ENCODE results near the gene ATP6AP2.

ATP6AP2 gene, protein sequence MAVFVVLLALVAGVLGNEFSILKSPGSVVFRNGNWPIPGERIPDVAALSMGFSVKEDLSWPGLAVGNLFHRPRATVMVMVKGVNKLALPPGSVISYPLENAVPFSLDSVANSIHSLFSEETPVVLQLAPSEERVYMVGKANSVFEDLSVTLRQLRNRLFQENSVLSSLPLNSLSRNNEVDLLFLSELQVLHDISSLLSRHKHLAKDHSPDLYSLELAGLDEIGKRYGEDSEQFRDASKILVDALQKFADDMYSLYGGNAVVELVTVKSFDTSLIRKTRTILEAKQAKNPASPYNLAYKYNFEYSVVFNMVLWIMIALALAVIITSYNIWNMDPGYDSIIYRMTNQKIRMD

DNA sequence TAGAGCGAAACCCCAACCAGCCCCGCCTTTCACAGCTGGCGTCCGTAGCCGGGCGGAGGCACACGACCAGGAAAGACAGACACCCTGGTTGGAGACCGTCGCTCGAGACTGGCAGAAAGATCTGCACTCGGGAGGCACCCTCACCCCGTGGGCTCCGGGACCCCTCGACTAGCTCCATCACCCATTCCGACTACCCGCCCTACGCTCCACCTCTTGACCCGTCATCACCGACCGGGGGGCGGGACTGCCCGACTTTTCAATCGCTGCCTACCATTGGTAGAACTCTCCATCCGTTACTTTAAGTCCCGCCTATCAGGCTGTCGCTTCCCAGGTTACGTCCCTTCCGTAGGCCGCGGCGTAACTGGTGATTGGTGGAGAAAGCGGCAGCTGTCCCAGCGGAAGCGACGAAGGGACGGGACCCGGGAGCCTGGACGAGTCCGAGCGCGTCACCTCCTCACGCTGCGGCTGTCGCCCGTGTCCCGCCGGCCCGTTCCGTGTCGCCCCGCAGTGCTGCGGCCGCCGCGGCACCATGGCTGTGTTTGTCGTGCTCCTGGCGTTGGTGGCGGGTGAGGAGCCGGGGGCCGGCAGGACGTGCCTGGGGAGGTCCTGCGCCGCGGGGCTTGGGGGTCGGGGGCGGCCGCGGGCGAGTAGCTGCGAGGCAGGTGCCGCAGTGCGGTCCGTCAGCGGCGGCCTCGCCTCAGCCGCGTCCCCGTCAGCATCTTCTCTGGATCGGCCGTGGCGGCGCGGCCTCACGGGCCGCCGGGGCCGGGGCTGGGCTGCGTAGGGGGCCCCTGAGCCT, at the start of gene ATP6AP2:
Gene ATP6AP2, plus strand, starts transcription at position 434 of the 799 bp plus-strand sequence. Its CDS starts 96 bp downstream, at position 530.
- DNase-seq: peak; percentile 80 to 97 (median 92)
- intact Hi-C loops (cut with DNase I): no loop called here

DNA sequence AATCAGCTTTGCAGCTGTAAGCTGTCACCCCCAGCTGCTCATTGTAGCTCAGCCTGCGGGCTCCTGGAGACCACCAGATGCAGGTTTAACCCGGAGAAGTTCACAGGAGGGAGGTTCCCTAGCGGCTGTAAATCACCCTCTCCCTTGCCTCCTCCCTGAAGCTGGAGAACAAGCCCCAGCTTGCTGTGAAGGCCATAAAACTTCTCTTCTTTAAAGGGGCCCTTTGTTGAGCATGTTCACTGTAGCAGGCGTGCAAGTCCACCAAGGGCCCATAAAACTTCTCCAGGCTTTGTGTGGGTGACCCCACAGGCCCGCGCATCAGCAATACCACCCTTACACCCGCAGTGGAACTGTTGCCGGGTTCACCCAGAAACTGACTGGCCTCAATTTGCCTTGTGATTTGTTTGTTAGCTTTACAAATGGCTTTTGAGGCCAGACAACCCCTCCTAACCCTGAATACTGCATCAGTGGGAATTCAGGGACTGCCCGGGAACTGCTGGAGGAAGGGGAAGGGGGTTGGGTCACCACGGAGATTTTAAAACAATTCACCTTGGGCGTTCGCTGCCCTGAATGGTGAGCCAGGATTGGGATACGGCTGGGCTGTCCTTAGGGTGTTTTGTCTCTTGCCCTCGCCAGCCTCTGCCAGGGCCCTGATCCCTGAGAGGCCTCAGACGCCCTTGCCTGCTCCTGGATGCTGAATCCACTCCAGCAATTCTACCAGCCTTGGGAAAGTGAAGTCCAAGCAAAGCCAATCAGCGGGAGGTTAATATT, 49.5 kb upstream of the ATP6AP2 start:
- no peak for DNase-seq
- intact Hi-C loops (cut with DNase I): no loop called here

DNA sequence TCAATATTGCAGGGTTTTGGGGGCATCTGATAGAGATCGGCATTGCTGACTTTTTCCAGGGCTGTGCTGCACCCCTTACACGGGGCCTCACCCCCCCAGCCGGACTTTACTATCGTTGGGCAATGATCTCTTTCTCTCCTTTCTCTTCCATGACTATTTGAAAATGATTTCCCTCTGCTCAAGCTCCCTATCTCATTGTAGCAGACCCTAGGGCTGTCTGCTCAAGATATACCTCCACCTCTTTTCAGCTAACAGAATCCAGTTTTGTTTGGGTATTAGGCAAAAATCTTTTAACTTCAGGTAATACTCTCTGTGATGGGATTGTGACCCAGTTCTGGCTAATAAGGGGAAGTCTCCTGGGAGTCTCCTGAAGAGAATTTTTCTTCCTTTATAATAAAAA, 43.5 kb upstream of the ATP6AP2 start:
- no peak for DNase-seq
- intact Hi-C loops (cut with DNase I): no loop called here

DNA sequence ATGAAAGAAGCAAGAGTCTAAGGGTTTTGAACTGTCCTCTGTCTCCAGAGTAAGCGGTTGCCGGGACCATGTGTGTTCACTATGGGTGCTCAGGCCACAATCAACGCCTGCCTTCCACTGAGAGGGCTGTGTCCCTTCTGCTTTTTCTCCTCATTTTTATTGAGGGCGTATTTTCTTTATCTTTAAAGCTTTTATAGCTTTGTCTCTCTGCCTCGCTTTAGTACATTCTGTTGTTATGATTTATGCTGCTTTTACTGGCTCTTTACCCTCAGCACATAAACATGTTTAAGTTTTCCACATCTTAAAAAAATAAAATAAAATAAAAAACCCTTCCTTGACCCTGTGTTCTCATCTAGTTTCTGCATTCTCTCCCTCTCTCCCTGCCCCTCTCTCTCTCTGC, 42.4 kb upstream of the ATP6AP2 start:
- DNase-seq: no peak

DNA sequence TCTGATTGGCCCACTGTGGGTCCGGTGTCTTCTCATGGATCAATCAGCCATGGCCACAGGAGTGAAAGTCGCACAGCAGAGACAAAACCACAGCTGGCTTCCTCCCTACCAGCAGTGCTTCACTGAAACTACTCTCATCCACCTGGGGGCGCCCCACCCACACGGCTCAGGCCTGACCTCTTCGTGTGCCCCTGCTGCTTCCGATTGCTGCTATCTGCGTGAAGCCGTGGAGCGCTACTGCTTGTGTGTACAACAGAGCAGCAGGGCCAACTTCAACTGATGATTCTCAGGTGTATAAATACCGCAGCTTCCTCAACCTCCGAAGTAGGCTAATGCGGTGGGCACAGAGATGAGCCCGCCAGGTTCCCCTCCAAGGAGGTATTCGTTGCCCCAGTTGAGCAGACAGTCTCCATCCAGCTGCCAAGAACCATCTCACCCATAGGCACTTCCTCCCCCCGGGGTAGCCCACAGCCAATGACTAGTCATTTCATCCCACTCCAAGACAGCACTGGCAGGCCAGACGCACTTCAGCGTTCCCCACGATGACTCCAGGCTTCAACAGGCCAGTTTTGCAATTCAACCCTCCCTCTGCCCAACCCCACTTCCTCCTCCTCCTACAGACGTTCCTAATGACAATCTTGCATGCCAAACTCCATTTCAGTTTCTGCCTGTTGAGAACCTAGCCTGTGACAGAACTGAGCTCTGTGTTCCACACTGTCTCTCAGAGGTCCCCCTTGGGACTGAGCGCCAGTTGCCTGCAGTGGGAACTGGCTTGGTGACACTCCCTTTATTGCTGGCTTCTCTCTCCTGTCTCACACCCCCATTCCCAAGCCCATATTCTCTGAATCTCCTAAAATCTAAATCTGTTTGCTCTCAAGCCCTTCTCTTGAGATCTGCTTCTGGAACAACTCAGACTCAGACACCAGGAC, 41.3 kb upstream of the ATP6AP2 start:
- peak in 20 of 42 donors; percentile 6 to 52 (median 16) for DNase-seq
- intact Hi-C loops (cut with DNase I): loop anchor here (5.0 kb wide), 1 partner anchor 108 kb away; the partner anchor contains the start of gene CXorf38

More for the DNA sequence above, 42.4 kb upstream of the ATP6AP2 start:
- intact Hi-C loops (cut with DNase I): no loop called here

DNA sequence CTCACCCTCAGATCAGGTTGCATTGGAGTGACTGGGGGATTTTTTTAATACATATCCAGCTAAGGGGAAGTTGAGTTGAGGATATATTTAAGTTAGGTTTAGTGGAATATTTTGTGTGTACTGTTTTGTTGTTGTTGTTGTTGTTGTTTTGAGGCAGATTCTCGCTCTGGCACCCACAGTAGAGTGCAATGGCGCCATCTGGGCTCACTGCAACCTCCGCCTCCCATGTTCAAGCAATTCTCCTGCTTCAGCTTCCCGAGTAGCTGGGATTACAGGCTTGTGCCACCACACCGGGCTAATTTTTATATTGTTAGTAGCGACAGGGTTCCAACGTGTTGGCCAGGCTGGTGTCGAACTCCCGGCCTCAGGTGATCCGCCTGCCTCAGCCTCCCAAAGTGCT, 38.6 kb upstream of the ATP6AP2 start:
- DNase-seq: no peak
- intact Hi-C loops (cut with DNase I): loop anchor here (5.0 kb wide), 1 partner anchor 105 kb away; the partner anchor contains the start of gene CXorf38

DNA sequence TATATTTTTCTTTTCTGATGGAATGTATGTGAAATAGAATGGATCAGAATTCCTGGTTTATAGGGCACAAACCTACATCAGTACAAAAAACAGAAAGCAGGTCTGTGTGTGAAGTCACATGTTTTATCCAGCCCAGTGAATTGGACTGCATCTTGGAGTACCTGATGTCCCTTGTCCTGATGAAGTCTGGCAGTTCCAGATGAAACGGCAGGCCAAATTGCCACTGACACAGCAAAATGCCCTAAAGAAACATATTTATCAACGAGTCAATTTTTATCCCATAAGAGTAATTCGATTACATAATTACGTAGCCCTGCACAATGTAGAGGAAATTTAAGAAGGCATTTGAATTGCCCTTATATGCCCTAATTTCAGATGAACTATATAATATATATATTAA, 37.8 kb upstream of the ATP6AP2 start:
- no peak for DNase-seq
- intact Hi-C loops (cut with DNase I): loop anchor here (5.0 kb wide), 1 partner anchor 104 kb away; the partner anchor contains the start of gene CXorf38

DNA sequence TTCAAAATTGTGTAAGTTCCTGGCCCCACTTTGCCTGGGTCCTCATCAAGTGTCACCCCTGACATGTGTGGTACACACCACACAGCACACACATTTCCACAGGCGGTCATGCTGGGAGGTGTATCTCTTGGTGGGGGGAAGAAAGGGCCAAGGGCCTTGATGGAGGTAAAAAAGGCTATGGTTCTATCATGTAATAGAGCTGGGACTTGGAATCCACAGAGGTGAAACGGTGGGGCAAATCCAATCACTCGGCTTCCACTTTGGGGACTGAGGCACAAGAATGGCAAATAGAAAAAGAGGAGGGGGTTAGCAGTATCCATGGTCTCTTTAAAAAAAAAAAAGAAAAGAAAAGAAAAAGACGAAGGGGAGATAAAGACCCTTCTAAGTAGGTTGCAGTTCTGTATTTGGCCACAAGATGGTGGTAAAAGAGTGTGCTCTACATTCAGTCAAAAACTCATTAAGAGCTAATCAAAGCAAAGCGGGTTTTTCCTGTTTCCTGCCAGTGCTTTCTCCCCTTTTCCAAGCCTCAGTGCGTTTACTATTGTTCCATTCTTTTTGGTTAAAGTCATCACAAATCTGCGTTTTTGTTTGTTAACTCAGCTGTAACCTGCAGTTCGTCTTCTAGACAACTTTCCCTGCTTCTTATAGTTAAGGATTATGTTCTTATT, 37.0 kb upstream of the ATP6AP2 start:
- intact Hi-C loops (cut with DNase I): loop anchor here (5.0 kb wide), 1 partner anchor 104 kb away; the partner anchor contains the start of gene CXorf38
- peak in 9 of 42 donors; percentile 8 to 48 (median 29) for DNase-seq

DNA sequence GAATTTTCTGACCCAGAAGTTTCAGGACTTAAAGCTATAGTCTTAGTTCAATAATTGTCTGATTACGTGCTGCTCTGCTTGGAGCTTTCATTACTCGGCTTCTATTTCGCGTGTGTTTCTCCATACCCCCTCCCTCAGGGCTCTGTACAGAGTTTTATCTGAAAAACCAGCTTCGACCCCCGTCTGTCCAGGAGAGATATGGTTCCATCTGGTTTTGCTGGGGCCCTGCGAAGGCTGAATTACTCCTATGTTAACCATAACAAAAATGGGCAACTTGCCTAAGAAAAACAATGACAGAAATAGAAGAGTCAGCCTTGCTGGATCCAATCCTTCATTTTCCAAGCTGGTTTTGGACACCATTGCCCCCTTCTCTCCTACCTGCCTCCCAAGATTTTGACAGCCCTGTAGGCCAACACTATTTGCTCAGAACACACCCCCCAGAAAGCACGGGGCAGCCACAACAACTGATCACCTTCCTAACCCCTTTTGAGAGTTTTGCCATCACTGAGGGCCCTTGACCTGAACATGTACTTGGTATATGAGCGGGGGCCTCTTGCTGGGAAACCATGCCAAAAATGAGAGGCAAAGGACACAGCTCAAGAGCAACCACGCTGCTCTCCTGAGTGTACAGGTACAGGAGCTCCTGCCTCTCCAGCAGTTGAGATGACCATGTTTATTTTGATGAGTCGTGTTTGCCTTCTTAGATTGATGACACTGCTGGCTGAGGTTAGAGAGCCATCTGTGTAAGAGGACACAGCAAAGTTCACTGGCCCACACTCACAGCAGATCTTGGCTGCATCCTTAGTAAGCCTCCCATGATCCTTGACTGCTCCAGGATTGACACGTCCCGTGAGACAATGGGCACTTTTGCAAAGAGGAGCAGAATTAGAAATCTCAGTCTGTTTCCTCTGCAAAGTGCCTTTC, 36.2 kb upstream of the ATP6AP2 start:
- intact Hi-C loops (cut with DNase I): loop anchor here (5.0 kb wide), 1 partner anchor 103 kb away; the partner anchor contains the start of gene CXorf38
- no peak for DNase-seq

DNA sequence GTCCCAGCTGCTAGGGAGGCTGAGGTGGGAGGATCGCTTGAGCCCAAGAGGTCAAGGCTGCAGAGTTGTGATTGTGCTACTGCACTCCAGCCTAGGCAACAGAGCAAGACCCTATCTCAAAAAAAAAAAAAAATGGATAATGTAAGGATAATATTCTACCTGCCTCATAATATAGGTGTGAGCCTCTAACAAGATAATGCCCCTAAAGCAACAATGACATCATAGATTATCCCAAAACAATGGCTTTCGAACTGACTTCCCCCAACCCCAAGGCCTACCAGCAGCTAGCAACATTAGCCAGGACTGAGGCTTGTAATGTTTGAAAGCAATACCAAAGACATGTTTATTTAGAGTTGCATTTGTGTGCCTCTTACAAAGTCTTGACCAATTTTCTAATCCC, 33.9 kb upstream of the ATP6AP2 start:
- no peak for DNase-seq
- intact Hi-C loops (cut with DNase I): no loop called here

DNA sequence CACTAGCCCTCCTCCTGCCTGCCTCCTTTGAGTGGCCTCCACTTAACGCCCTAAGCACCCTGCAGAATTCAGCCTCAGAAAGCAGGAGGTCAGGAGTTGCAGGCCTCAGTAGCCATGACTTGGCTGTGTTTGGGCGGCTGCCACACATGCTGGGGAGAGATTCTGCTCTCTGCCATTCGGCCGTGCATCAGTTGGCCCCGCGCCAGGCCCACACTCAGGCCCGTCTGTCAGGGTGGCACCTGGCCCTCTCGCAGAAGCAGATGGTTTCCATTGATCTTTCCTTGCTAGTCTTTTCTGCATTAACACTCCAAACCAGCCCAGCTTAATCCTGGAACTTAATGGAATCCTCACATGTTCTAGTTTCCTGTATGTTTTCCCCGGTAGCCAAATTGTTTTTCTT, 30.7 kb upstream of the ATP6AP2 start:
- peak in 7 of 42 donors; percentile 8 to 50 (median 18) for DNase-seq
- intact Hi-C loops (cut with DNase I): no loop called here

DNA sequence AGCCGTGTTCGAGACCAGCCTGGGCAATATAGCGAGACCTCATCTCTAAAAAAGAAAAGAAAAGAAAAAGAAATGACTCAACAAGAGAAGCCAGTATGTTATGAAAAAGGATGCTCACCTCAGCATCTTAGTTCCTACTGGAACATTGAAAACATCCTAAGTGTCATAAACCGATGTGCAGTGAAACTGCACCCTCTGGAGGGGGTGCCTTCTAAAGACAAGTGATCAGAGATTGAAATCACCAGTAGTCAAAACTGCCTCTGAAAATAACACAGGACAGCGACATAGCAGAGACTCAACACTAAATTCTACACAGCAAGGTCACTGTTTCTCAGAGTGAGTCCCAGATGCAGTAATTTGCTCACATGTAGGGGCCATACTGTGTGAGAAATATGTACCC, 28.0 kb upstream of the ATP6AP2 start:
- intact Hi-C loops (cut with DNase I): no loop called here
- DNase-seq: peak in 18 of 42 donors; percentile 12 to 45 (median 26)

DNA sequence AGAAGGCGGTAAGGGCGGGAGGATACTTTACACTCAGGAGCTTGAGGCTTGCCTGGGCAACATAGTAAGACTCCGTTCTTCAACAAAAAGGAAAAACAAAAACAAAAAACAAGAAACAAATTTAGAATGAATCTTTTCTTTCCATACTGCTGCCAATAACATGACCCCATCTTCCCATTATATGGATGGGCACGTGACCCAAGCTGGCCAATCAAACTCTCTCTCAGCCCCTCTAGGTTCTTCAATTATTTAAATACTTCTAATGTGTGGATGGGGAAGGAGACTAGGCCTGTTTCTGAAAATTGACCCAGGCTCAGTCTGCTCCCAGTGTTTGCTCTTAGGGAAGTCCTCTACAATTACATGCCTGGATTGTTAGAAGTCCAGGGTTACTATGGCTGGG, 22.2 kb upstream of the ATP6AP2 start:
- DNase-seq: no peak
- intact Hi-C loops (cut with DNase I): no loop called here

DNA sequence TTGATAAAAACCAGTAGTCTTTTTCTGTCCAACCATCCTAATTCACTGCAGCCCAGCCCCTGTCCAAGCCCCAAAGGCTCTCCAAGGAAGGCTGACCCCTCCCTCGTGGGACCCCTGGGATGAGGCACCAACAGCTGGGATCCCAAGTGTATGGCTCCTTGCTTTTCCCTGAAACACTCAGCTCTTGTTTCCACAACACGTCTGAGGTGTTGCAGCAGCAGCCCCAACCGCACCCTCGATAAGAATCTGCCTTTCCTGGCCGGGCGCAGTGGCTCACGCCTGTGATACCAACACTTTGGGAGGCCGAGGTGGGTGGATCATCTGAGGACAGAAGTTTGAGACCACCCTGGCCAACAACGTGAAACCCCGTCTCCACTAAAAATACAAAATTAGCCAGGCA, 17.0 kb upstream of the ATP6AP2 start:
- intact Hi-C loops (cut with DNase I): no loop called here
- no peak for DNase-seq

DNA sequence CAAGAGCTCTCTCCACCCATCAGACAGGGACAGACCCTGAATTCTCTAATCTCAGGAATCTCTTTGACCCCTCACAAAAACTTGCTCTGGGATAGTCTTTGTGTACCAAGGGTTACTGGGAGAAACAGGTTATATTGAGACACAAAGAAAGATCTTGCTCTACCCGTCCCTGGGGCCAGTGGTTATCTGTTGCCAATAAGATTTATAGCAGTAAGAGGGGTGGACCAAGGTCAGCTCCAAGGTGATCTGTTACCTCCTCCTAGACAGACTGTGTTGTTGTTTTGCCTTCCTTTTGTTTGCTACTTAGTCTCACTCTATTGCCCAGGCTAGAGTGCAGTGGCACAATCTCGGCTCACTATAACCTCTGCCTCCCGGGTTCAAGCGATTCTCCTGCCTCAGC, 16.3 kb upstream of the ATP6AP2 start:
- DNase-seq: no peak
- intact Hi-C loops (cut with DNase I): no loop called here

DNA sequence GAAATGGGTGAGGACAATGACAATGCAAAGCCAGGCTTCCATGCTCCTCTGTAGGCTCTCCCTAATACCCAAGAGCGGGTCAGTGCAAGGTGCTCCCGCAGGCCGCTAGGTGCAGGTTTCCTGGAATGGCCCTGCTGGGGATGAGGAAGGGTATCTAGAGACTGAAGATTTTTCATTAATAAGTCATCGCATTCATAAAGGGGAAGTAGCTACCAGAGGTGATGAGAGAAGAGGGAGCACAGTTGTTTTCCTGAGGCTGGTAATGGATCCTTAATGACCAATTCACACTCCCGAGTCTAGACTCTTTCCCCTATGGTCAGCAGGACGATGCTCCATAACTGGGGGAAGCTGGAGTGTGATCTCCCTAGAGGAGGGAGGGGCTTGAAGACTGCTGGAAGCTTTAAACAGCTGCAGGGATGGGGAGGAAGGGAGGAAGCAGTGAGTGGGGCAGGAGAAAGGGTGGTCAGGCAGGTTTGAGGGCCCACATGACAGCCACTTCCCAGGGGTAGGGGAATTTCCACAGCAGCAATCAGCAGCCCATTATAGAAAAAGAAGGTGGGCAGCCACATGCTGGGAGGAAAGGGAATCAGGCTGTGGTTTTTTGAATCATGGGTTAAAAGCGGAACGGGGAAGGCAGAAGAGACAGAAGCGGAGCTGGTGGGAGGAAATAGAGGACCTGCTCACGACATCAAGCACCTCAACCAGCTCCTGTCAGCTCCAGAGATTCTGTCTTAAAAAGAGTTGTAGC, 10.2 kb upstream of the ATP6AP2 start:
- DNase-seq: peak in 11 of 42 donors; percentile 1 to 41 (median 10)

More for the DNA sequence above, 10.2 kb upstream of the ATP6AP2 start:
- intact Hi-C loops (cut with DNase I): no loop called here

Measured in head of caudate nucleus (tissue), 42 donors.